IMR-90 (cell line): ENCODE measurements around the gene HEATR1. TPM values are rescaled to one million over a fixed set of nuclear protein-coding genes. Genes with fewer than 3 reads are reported as not detected.

ENCODE experiments used
- ATAC-seq: fragments of 200-7000 bp; cut with Tn5 transposase; 2 replicates; pipeline ENCODE4 v1.9.1; 2020; ENCODE audit warnings: low read depth, mild to moderate bottlenecking, moderate library complexity
- BruUV-seq: library from RNA; stranded (reverse); fragments of 400-500 nt; replicated peaks from 2 replicates; lab custom pipeline; 2021; lab: Mats Ljungman, UMichigan
- CTCF ChIA-PET: fragments of 300-600 bp; formaldehyde crosslinking; extraction: SDS; loops from one replicate; lab custom pipeline; 2021; ENCODE audit warnings: antibody characterized with exemption; lab: Yijun Ruan, JAX
- POLR2A ChIA-PET: fragments of 300-600 bp; sonication (Branson Sonifier 250); formaldehyde crosslinking; loops from one replicate; lab custom pipeline; 2022; ENCODE audit warnings: antibody characterized with exemption; ENCODE audit not compliant: unreplicated experiment; lab: Charles Lee
- DNase-seq: peaks from one replicate; pipeline ENCODE4 v3.0.0; 2013
- H2AFZ ChIP-seq: replicated peaks from 2 replicates; pipeline ENCODE3; 2013; ENCODE audit warnings: low read length, mild to moderate bottlenecking; ENCODE audit not compliant: poor library complexity
- H2AK5ac ChIP-seq: 2 replicates; pipeline ENCODE4 v1.6.1; 2013; ENCODE audit warnings: low read depth, low read length, inconsistent platforms
- H2AK9ac ChIP-seq: replicated peaks from 2 replicates; pipeline ENCODE3; 2013; ENCODE audit warnings: mild to moderate bottlenecking, low read depth, low read length, moderate library complexity; ENCODE audit not compliant: poor library complexity
- H2BK120ac ChIP-seq: 2 replicates; pipeline ENCODE4 v1.6.1; 2013; ENCODE audit warnings: low read depth, low read length, inconsistent platforms
- H2BK15ac ChIP-seq: 3 replicates; pipeline ENCODE4 v1.6.1; 2013; ENCODE audit warnings: low read depth, low read length, inconsistent platforms
- H2BK20ac ChIP-seq: 2 replicates; pipeline ENCODE4 v1.6.1; 2013; ENCODE audit warnings: low read depth, mild to moderate bottlenecking, inconsistent platforms, low read length, moderate library complexity
- H2BK5ac ChIP-seq: 2 replicates; pipeline ENCODE4 v1.6.1; 2013; ENCODE audit warnings: mild to moderate bottlenecking, low read depth, low read length, inconsistent platforms; ENCODE audit not compliant: poor library complexity, severe bottlenecking
- H3K14ac ChIP-seq: replicated peaks from 2 replicates; pipeline ENCODE4 v1.6.1; 2013; ENCODE audit warnings: low read depth, low read length, inconsistent platforms
- H3K18ac ChIP-seq: 2 replicates; pipeline ENCODE4 v1.6.1; 2013; ENCODE audit warnings: low read depth, low read length, control low read depth
- H3K23ac ChIP-seq: 2 replicates; pipeline ENCODE4 v1.6.1; 2013; ENCODE audit warnings: low read depth, low read length, inconsistent platforms
- H3K27ac ChIP-seq: 2 replicates; pipeline ENCODE4 v1.5.1; 2013; ENCODE audit warnings: mild to moderate bottlenecking, control low read depth, low read length; ENCODE audit not compliant: insufficient read depth
- H3K27me3 ChIP-seq: 2 replicates; pipeline ENCODE4 v1.6.1; 2013; ENCODE audit warnings: low read length; ENCODE audit not compliant: control insufficient read depth, insufficient read depth
- H3K36me3 ChIP-seq: 2 replicates; pipeline ENCODE4 v1.6.1; 2013; ENCODE audit warnings: low read length, mixed read lengths; ENCODE audit not compliant: control insufficient read depth, insufficient read depth
- H3K4ac ChIP-seq: 2 replicates; pipeline ENCODE4 v1.6.1; 2013; ENCODE audit warnings: low read depth, low read length, inconsistent platforms
- H3K4me1 ChIP-seq: 2 replicates; pipeline ENCODE4 v1.6.1; 2013; ENCODE audit warnings: low read length, mixed read lengths; ENCODE audit not compliant: control insufficient read depth, insufficient read depth
- H3K4me2 ChIP-seq: 2 replicates; pipeline ENCODE4 v1.6.1; 2013; ENCODE audit warnings: low read depth, mild to moderate bottlenecking, control low read depth, low read length, moderate library complexity
- H3K4me3 ChIP-seq: 2 replicates; pipeline ENCODE4 v1.5.1; 2013; ENCODE audit warnings: low read depth, mild to moderate bottlenecking, control low read depth, low read length, moderate library complexity; ENCODE audit not compliant: insufficient read depth
- H3K56ac ChIP-seq: 2 replicates; pipeline ENCODE4 v1.6.1; 2013; ENCODE audit warnings: low read length, inconsistent platforms; ENCODE audit not compliant: insufficient read depth; ENCODE audit errors: extremely low read depth
- H3K79me1 ChIP-seq, 2 experiments: 2 replicates each; pipeline ENCODE4 v1.6.1; 2013; ENCODE audit warnings: low read length in 2 of 2, inconsistent platforms in 1 of 2, low read depth in 1 of 2
- H3K9ac ChIP-seq: 2 replicates; pipeline ENCODE4 v1.6.1; 2013; ENCODE audit warnings: low read depth, low read length, control low read depth
- H3K9me1 ChIP-seq: 2 replicates; pipeline ENCODE4 v1.6.1; 2013; ENCODE audit warnings: low read length, inconsistent platforms; ENCODE audit not compliant: insufficient read depth
- H3K9me3 ChIP-seq: 2 replicates; pipeline ENCODE4 v1.6.1; 2013; ENCODE audit warnings: low read length; ENCODE audit not compliant: control insufficient read depth, insufficient read depth
- H4K20me1 ChIP-seq: 2 replicates; pipeline ENCODE4 v1.6.1; 2013; ENCODE audit warnings: low read length, inconsistent platforms; ENCODE audit not compliant: insufficient read depth
- H4K5ac ChIP-seq: 2 replicates; pipeline ENCODE4 v1.6.1; 2013; ENCODE audit warnings: mild to moderate bottlenecking, low read depth, low read length, control low read depth
- H4K8ac ChIP-seq, 2 experiments: 2 replicates each; pipeline ENCODE4 v1.6.1; 2013; ENCODE audit warnings: low read depth in 2 of 2, low read length in 2 of 2, control low read depth in 1 of 2, inconsistent platforms in 1 of 2
- H4K91ac ChIP-seq: 2 replicates; pipeline ENCODE4 v1.6.1; 2013; ENCODE audit warnings: low read depth, low read length, inconsistent platforms; ENCODE audit not compliant: insufficient read depth
- CEBPB ChIP-seq: IDR thresholded peaks from 2 replicates; pipeline ENCODE4 v1.6.1; 2012; ENCODE audit warnings: low read depth, low read length, improper control_type of control experiment
- CHD1 ChIP-seq: IDR thresholded peaks from 2 replicates; pipeline ENCODE4 v1.6.1; 2012; ENCODE audit warnings: low read depth, low read length, improper control_type of control experiment
- FOS ChIP-seq: fragments of 150-350 bp; IDR thresholded peaks from 2 replicates; pipeline ENCODE4 v1.6.1; 2016; ENCODE audit warnings: low read depth, low read length
- MAFK ChIP-seq: IDR thresholded peaks from 2 replicates; pipeline ENCODE4 v1.6.1; 2012; ENCODE audit warnings: low read depth, low read length, improper control_type of control experiment
- MAZ ChIP-seq: IDR thresholded peaks from 2 replicates; pipeline ENCODE4 v1.6.1; 2012; ENCODE audit warnings: low read depth, mild to moderate bottlenecking, low read length, improper control_type of control experiment, moderate library complexity, borderline replicate concordance
- NFE2L2 ChIP-seq: fragments of 150-350 bp; IDR thresholded peaks from 2 replicates; pipeline ENCODE4 v1.6.1; 2016; ENCODE audit warnings: low read depth, mild to moderate bottlenecking, low read length
- RFX5 ChIP-seq: IDR thresholded peaks from 2 replicates; pipeline ENCODE4 v1.8.0; 2012; ENCODE audit warnings: low read depth, mild to moderate bottlenecking, low read length, moderate library complexity
- SMC3 ChIP-seq: fragments of 150-350 bp; IDR thresholded peaks from 2 replicates; pipeline ENCODE4 v1.6.1; 2016; ENCODE audit warnings: low read depth, mild to moderate bottlenecking, antibody characterized with exemption, low read length, moderate library complexity
- WGBS, 2 experiments: methylation state at CpG; one replicate each; pipeline versions ENCODE4 v1.1.5 to v1.1.7; 2013; ENCODE audit warnings: missing lambda C conversion rate in 2 of 2; ENCODE audit not compliant: insufficient read length in 1 of 2; ENCODE audit errors: extremely low coverage in 2 of 2; 5-methylcytosine and 5-hydroxymethylcytosine counted together
- dilution Hi-C: fragments of 300-500 bp; cut with HindIII; formaldehyde crosslinking; loops from one replicate; pipeline ENCODE4 v1.14.3; 2018; ENCODE audit warnings: low sequenced_read_pairs; ENCODE audit not compliant: unreplicated experiment
- in situ Hi-C: fragments of 300-500 bp; cut with MboI; formaldehyde crosslinking; loops from 3 replicates; pipeline ENCODE4 v1.14.3; 2019; ENCODE audit warnings: low sequenced_read_pairs, inconsistent platforms, mixed read lengths
- intact Hi-C: fragments of 100-400 bp; cut with micrococcal nuclease; formaldehyde crosslinking; loops from 2 replicates; pipeline ENCODE4 v1.10.0; 2022
- polyA plus RNA-seq, 3 experiments: library from polyadenylated mRNA; depleted of rRNA; stranded (reverse); fragments of >200 nt; gene quantifications; 2 replicates each; pipeline ENCODE4 v1.2.3, GENCODE V29; 2012; ENCODE audit warnings: low replicate concordance in 1 of 3
- total RNA-seq: library from RNA; depleted of rRNA; stranded (reverse); fragments of >200 nt; gene quantifications from 2 replicates; pipeline ENCODE4 v1.2.3, GENCODE V29; 2012
- TF ChIP-seq, protein P1 (sequence below): fragments of 150-350 bp; IDR thresholded peaks from 2 replicates; pipeline ENCODE4 v1.6.1; 2016; ENCODE audit warnings: low read depth, mild to moderate bottlenecking, low read length, moderate library complexity, borderline replicate concordance
- TF ChIP-seq, protein P2 (sequence below): fragments of 150-350 bp; IDR thresholded peaks from 2 replicates; pipeline ENCODE4 v1.6.1; 2017; ENCODE audit warnings: mild to moderate bottlenecking, antibody characterized with exemption, low read length, low read depth

Gene HEATR1
- total and polyA plus RNA-seq, 2 of the 4 experiments (the other 2 are of a cell fraction): 8.5 to 53.8 TPM

- no peak for TF ChIP-seq SMC3
- TF ChIP-seq, protein P1, sequence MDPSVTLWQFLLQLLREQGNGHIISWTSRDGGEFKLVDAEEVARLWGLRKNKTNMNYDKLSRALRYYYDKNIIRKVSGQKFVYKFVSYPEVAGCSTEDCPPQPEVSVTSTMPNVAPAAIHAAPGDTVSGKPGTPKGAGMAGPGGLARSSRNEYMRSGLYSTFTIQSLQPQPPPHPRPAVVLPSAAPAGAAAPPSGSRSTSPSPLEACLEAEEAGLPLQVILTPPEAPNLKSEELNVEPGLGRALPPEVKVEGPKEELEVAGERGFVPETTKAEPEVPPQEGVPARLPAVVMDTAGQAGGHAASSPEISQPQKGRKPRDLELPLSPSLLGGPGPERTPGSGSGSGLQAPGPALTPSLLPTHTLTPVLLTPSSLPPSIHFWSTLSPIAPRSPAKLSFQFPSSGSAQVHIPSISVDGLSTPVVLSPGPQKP: no peak
- TF ChIP-seq CHD1: no peak
- TF ChIP-seq, protein P2, sequence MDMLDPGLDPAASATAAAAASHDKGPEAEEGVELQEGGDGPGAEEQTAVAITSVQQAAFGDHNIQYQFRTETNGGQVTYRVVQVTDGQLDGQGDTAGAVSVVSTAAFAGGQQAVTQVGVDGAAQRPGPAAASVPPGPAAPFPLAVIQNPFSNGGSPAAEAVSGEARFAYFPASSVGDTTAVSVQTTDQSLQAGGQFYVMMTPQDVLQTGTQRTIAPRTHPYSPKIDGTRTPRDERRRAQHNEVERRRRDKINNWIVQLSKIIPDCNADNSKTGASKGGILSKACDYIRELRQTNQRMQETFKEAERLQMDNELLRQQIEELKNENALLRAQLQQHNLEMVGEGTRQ: no peak
- TF ChIP-seq MAFK: no peak
- TF ChIP-seq RFX5: no peak
- TF ChIP-seq FOS: no peak
- TF ChIP-seq CEBPB: no peak
- TF ChIP-seq MAZ: no peak
- no peak for TF ChIP-seq NFE2L2
- dilution Hi-C loops: no loop called here
- Histone ChIP-seq H4K91ac (no peak overlapping the region), H3K4me1 (no peaks in the 10 kb centered on the region), H2AK5ac (no peak overlapping the region), H3K23ac (no peak overlapping the region), H2BK15ac (no peak overlapping the region), H3K14ac (no peak overlapping the region), H4K20me1 (no peaks in the 10 kb centered on the region), H2BK5ac (no peak overlapping the region), H3K9me1 (no peaks in the 10 kb centered on the region), H3K18ac (no peak overlapping the region), H3K27ac (no peak overlapping the region), H2BK120ac (no peak overlapping the region), H3K36me3 (no peaks in the 10 kb centered on the region), H2AFZ (no peak overlapping the region), H3K79me1 (no peaks in the 10 kb centered on the region), H4K8ac (no peak overlapping the region), H3K27me3 (no peaks in the 10 kb centered on the region), H3K4ac (no peak overlapping the region), H2BK20ac (no peak overlapping the region), H3K56ac (no peak overlapping the region), H3K4me2 (no peak overlapping the region), H3K9ac (no peak overlapping the region), H3K9me3 (peaks cover 3% of the 10 kb centered on the region; the same call in 1 of the 2 replicates), H3K4me3 (no peak overlapping the region), H2AK9ac (no peak overlapping the region), H4K5ac (no peak overlapping the region)
- BruUV-seq: no TSS peak
- intact Hi-C loops: no loop called here
- in situ Hi-C loops: no loop called here
- POLR2A ChIA-PET: no interaction called here
- no CpG with 5 or more reads among the region's 7 CpGs for WGBS, 2 experiments
- DNase-seq (no peak), ATAC-seq (no peak)
- CTCF ChIA-PET: interaction anchor here (0.6 kb wide), 1 partner anchor 12 kb away, joined by 4 read pairs; no protein-coding TSS in a partner anchor
These were observed 31.7 kb upstream of the HEATR1 start for GRCh38 chr1:236636017-236636416.
